ENCODE data around the gene HPX.

GRCh38 chr11:6402561-6402981 lies 38.2 kb downstream of the HPX start:
- TF ChIP-seq CTCF (IDR thresholded peaks at IDR 0.05) (no peak), POLR2A (IDR thresholded peaks at IDR 0.05) (no peak)

Data from thyroid gland (tissue), 4 donors.